GM19035 (cell line): ENCODE data around the gene SSPN.

Experiments
- ATAC-seq: cut with Tn5 transposase; IDR thresholded peaks from one replicate; pipeline ENCODE4 v1.9.1; 2021; ENCODE audit not compliant: unreplicated experiment

Gene SSPN

GRCh38 chr12:26281320-26281719, 85.9 kb downstream of the SSPN start:
- no peak for ATAC-seq

GRCh38 chr12:26282339-26282940, 87.1 kb downstream of the SSPN start:
- ATAC-seq: no peak

GRCh38 chr12:26283046-26283445, 87.7 kb downstream of the SSPN start:
- ATAC-seq: no peak

GRCh38 chr12:26283617-26284016, 88.2 kb downstream of the SSPN start:
- no peak for ATAC-seq

- no peak for ATAC-seq
Observed at GRCh38 chr12:26285401-26285800, 90.0 kb downstream of the SSPN start.

GRCh38 chr12:26286186-26286585, 90.8 kb downstream of the SSPN start:
- ATAC-seq: no peak

GRCh38 chr12:26287671-26288381, 92.5 kb downstream of the SSPN start:
- ATAC-seq: no peak

- ATAC-seq: no peak
Observed at GRCh38 chr12:26290565-26290964, 95.2 kb downstream of the SSPN start.

- ATAC-seq: no peak
Observed at GRCh38 chr12:26292596-26292995, 97.2 kb downstream of the SSPN start.

GRCh38 chr12:26293612-26294011, 98.2 kb downstream of the SSPN start:
- ATAC-seq: no peak

- ATAC-seq: no peak
Observed at GRCh38 chr12:26295001-26295400, 99.6 kb downstream of the SSPN start.

- no peak for ATAC-seq
Observed at GRCh38 chr12:26297396-26298070, 102.2 kb downstream of the SSPN start.

GRCh38 chr12:26298785-26299621, 103.6 kb downstream of the SSPN start:
- ATAC-seq: peak; percentile 99

GRCh38 chr12:26299751-26300150, 104.4 kb downstream of the SSPN start:
- ATAC-seq: no peak
